IMR-90 (cell line): ENCODE measurements around the gene TNRC18. TPM values are rescaled to one million over a fixed set of nuclear protein-coding genes. Genes with fewer than 3 reads are reported as not detected.

Experiments
- ATAC-seq: fragments of 200-7000 bp; cut with Tn5 transposase; 2 replicates; pipeline ENCODE4 v1.9.1; 2020; ENCODE audit warnings: low read depth, mild to moderate bottlenecking, moderate library complexity
- BruUV-seq: library from RNA; stranded (reverse); fragments of 400-500 nt; replicated peaks from 2 replicates; lab custom pipeline; 2021; lab: Mats Ljungman, UMichigan
- CTCF ChIA-PET: fragments of 300-600 bp; formaldehyde crosslinking; extraction: SDS; loops from one replicate; lab custom pipeline; 2021; ENCODE audit warnings: antibody characterized with exemption; lab: Yijun Ruan, JAX
- POLR2A ChIA-PET: fragments of 300-600 bp; sonication (Branson Sonifier 250); formaldehyde crosslinking; loops from one replicate; lab custom pipeline; 2022; ENCODE audit warnings: antibody characterized with exemption; ENCODE audit not compliant: unreplicated experiment; lab: Charles Lee
- DNase-seq: peaks from one replicate; pipeline ENCODE4 v3.0.0; 2013
- H2AFZ ChIP-seq: replicated peaks from 2 replicates; pipeline ENCODE3; 2013; ENCODE audit warnings: low read length, mild to moderate bottlenecking; ENCODE audit not compliant: poor library complexity
- H2AK5ac ChIP-seq: 2 replicates; pipeline ENCODE4 v1.6.1; 2013; ENCODE audit warnings: low read depth, low read length, inconsistent platforms
- H2AK9ac ChIP-seq: replicated peaks from 2 replicates; pipeline ENCODE3; 2013; ENCODE audit warnings: mild to moderate bottlenecking, low read depth, low read length, moderate library complexity; ENCODE audit not compliant: poor library complexity
- H2BK120ac ChIP-seq: 2 replicates; pipeline ENCODE4 v1.6.1; 2013; ENCODE audit warnings: low read depth, low read length, inconsistent platforms
- H2BK15ac ChIP-seq: 3 replicates; pipeline ENCODE4 v1.6.1; 2013; ENCODE audit warnings: low read depth, low read length, inconsistent platforms
- H2BK20ac ChIP-seq: 2 replicates; pipeline ENCODE4 v1.6.1; 2013; ENCODE audit warnings: low read depth, mild to moderate bottlenecking, inconsistent platforms, low read length, moderate library complexity
- H2BK5ac ChIP-seq: 2 replicates; pipeline ENCODE4 v1.6.1; 2013; ENCODE audit warnings: mild to moderate bottlenecking, low read depth, low read length, inconsistent platforms; ENCODE audit not compliant: poor library complexity, severe bottlenecking
- H3K14ac ChIP-seq: replicated peaks from 2 replicates; pipeline ENCODE4 v1.6.1; 2013; ENCODE audit warnings: low read depth, low read length, inconsistent platforms
- H3K18ac ChIP-seq: 2 replicates; pipeline ENCODE4 v1.6.1; 2013; ENCODE audit warnings: low read depth, low read length, control low read depth
- H3K23ac ChIP-seq: 2 replicates; pipeline ENCODE4 v1.6.1; 2013; ENCODE audit warnings: low read depth, low read length, inconsistent platforms
- H3K27ac ChIP-seq: 2 replicates; pipeline ENCODE4 v1.5.1; 2013; ENCODE audit warnings: mild to moderate bottlenecking, control low read depth, low read length; ENCODE audit not compliant: insufficient read depth
- H3K27me3 ChIP-seq: 2 replicates; pipeline ENCODE4 v1.6.1; 2013; ENCODE audit warnings: low read length; ENCODE audit not compliant: control insufficient read depth, insufficient read depth
- H3K36me3 ChIP-seq: 2 replicates; pipeline ENCODE4 v1.6.1; 2013; ENCODE audit warnings: low read length, mixed read lengths; ENCODE audit not compliant: control insufficient read depth, insufficient read depth
- H3K4ac ChIP-seq: 2 replicates; pipeline ENCODE4 v1.6.1; 2013; ENCODE audit warnings: low read depth, low read length, inconsistent platforms
- H3K4me1 ChIP-seq: 2 replicates; pipeline ENCODE4 v1.6.1; 2013; ENCODE audit warnings: low read length, mixed read lengths; ENCODE audit not compliant: control insufficient read depth, insufficient read depth
- H3K4me2 ChIP-seq: 2 replicates; pipeline ENCODE4 v1.6.1; 2013; ENCODE audit warnings: low read depth, mild to moderate bottlenecking, control low read depth, low read length, moderate library complexity
- H3K4me3 ChIP-seq: 2 replicates; pipeline ENCODE4 v1.5.1; 2013; ENCODE audit warnings: low read depth, mild to moderate bottlenecking, control low read depth, low read length, moderate library complexity; ENCODE audit not compliant: insufficient read depth
- H3K56ac ChIP-seq: 2 replicates; pipeline ENCODE4 v1.6.1; 2013; ENCODE audit warnings: low read length, inconsistent platforms; ENCODE audit not compliant: insufficient read depth; ENCODE audit errors: extremely low read depth
- H3K79me1 ChIP-seq, 2 experiments: 2 replicates each; pipeline ENCODE4 v1.6.1; 2013; ENCODE audit warnings: low read length in 2 of 2, inconsistent platforms in 1 of 2, low read depth in 1 of 2
- H3K9ac ChIP-seq: 2 replicates; pipeline ENCODE4 v1.6.1; 2013; ENCODE audit warnings: low read depth, low read length, control low read depth
- H3K9me1 ChIP-seq: 2 replicates; pipeline ENCODE4 v1.6.1; 2013; ENCODE audit warnings: low read length, inconsistent platforms; ENCODE audit not compliant: insufficient read depth
- H3K9me3 ChIP-seq: 2 replicates; pipeline ENCODE4 v1.6.1; 2013; ENCODE audit warnings: low read length; ENCODE audit not compliant: control insufficient read depth, insufficient read depth
- H4K20me1 ChIP-seq: 2 replicates; pipeline ENCODE4 v1.6.1; 2013; ENCODE audit warnings: low read length, inconsistent platforms; ENCODE audit not compliant: insufficient read depth
- H4K5ac ChIP-seq: 2 replicates; pipeline ENCODE4 v1.6.1; 2013; ENCODE audit warnings: mild to moderate bottlenecking, low read depth, low read length, control low read depth
- H4K8ac ChIP-seq, 2 experiments: 2 replicates each; pipeline ENCODE4 v1.6.1; 2013; ENCODE audit warnings: low read depth in 2 of 2, low read length in 2 of 2, control low read depth in 1 of 2, inconsistent platforms in 1 of 2
- H4K91ac ChIP-seq: 2 replicates; pipeline ENCODE4 v1.6.1; 2013; ENCODE audit warnings: low read depth, low read length, inconsistent platforms; ENCODE audit not compliant: insufficient read depth
- BHLHE40 ChIP-seq: fragments of 150-350 bp; IDR thresholded peaks from 2 replicates; pipeline ENCODE4 v1.6.1; 2016; ENCODE audit warnings: mild to moderate bottlenecking, low read depth, low read length
- CEBPB ChIP-seq: IDR thresholded peaks from 2 replicates; pipeline ENCODE4 v1.6.1; 2012; ENCODE audit warnings: low read depth, low read length, improper control_type of control experiment
- CHD1 ChIP-seq: IDR thresholded peaks from 2 replicates; pipeline ENCODE4 v1.6.1; 2012; ENCODE audit warnings: low read depth, low read length, improper control_type of control experiment
- CTCF ChIP-seq: conservative IDR thresholded peaks from 2 replicates; pipeline ENCODE4 v1.5.1; 2012; ENCODE audit warnings: mild to moderate bottlenecking, low read depth, low read length, improper control_type of control experiment
- ELK1 ChIP-seq: fragments of 150-350 bp; IDR thresholded peaks from 2 replicates; pipeline ENCODE4 v1.6.1; 2016; ENCODE audit warnings: low read depth, mild to moderate bottlenecking, low read length, moderate library complexity, borderline replicate concordance
- FOS ChIP-seq: fragments of 150-350 bp; IDR thresholded peaks from 2 replicates; pipeline ENCODE4 v1.6.1; 2016; ENCODE audit warnings: low read depth, low read length
- MAFK ChIP-seq: IDR thresholded peaks from 2 replicates; pipeline ENCODE4 v1.6.1; 2012; ENCODE audit warnings: low read depth, low read length, improper control_type of control experiment
- MAZ ChIP-seq: IDR thresholded peaks from 2 replicates; pipeline ENCODE4 v1.6.1; 2012; ENCODE audit warnings: low read depth, mild to moderate bottlenecking, low read length, improper control_type of control experiment, moderate library complexity, borderline replicate concordance
- MXI1 ChIP-seq: IDR thresholded peaks from 2 replicates; pipeline ENCODE4 v1.6.1; 2012; ENCODE audit warnings: low read depth, mild to moderate bottlenecking, low read length, moderate library complexity, borderline replicate concordance
- NFE2L2 ChIP-seq: fragments of 150-350 bp; IDR thresholded peaks from 2 replicates; pipeline ENCODE4 v1.6.1; 2016; ENCODE audit warnings: low read depth, mild to moderate bottlenecking, low read length
- POLR2A ChIP-seq: IDR thresholded peaks from 2 replicates; pipeline ENCODE4 v1.6.1; 2012; ENCODE audit warnings: mild to moderate bottlenecking, low read depth, low read length
- RAD21 ChIP-seq: IDR thresholded peaks from 2 replicates; pipeline ENCODE4 v1.6.1; 2012; ENCODE audit warnings: low read length, improper control_type of control experiment
- RCOR1 ChIP-seq: IDR thresholded peaks from 2 replicates; pipeline ENCODE4 v1.6.1; 2012; ENCODE audit warnings: mild to moderate bottlenecking, low read length, improper control_type of control experiment; ENCODE audit not compliant: insufficient replicate concordance
- RFX5 ChIP-seq: IDR thresholded peaks from 2 replicates; pipeline ENCODE4 v1.8.0; 2012; ENCODE audit warnings: low read depth, mild to moderate bottlenecking, low read length, moderate library complexity
- SMC3 ChIP-seq: fragments of 150-350 bp; IDR thresholded peaks from 2 replicates; pipeline ENCODE4 v1.6.1; 2016; ENCODE audit warnings: low read depth, mild to moderate bottlenecking, antibody characterized with exemption, low read length, moderate library complexity
- USF2 ChIP-seq: fragments of 150-350 bp; IDR thresholded peaks from 2 replicates; pipeline ENCODE4 v1.6.1; 2017; ENCODE audit warnings: mild to moderate bottlenecking, antibody characterized with exemption, low read length, low read depth
- WGBS, 2 experiments: methylation state at CpG; one replicate each; pipeline versions ENCODE4 v1.1.5 to v1.1.7; 2013; ENCODE audit warnings: missing lambda C conversion rate in 2 of 2; ENCODE audit not compliant: insufficient read length in 1 of 2; ENCODE audit errors: extremely low coverage in 2 of 2; 5-methylcytosine and 5-hydroxymethylcytosine counted together
- dilution Hi-C: fragments of 300-500 bp; cut with HindIII; formaldehyde crosslinking; loops from one replicate; pipeline ENCODE4 v1.14.3; 2018; ENCODE audit warnings: low sequenced_read_pairs; ENCODE audit not compliant: unreplicated experiment
- in situ Hi-C: fragments of 300-500 bp; cut with MboI; formaldehyde crosslinking; loops from 3 replicates; pipeline ENCODE4 v1.14.3; 2019; ENCODE audit warnings: low sequenced_read_pairs, inconsistent platforms, mixed read lengths
- intact Hi-C: fragments of 100-400 bp; cut with micrococcal nuclease; formaldehyde crosslinking; loops from 2 replicates; pipeline ENCODE4 v1.10.0; 2022
- polyA plus RNA-seq, 3 experiments: library from polyadenylated mRNA; depleted of rRNA; stranded (reverse); fragments of >200 nt; gene quantifications; 2 replicates each; pipeline ENCODE4 v1.2.3, GENCODE V29; 2012; ENCODE audit warnings: low replicate concordance in 1 of 3
- total RNA-seq: library from RNA; depleted of rRNA; stranded (reverse); fragments of >200 nt; gene quantifications from 2 replicates; pipeline ENCODE4 v1.2.3, GENCODE V29; 2012

The TNRC18 gene
- total and polyA plus RNA-seq, 2 of the 4 experiments (the other 2 are of a cell fraction) = 4.7 to 29.6 TPM

GRCh38 chr7:5289355-5289754, 134.3 kb downstream of the TNRC18 start:
- Histone ChIP-seq H2AFZ (no peak overlapping the region), H4K5ac (no peak overlapping the region), H3K4me2 (no peak overlapping the region), H3K27me3 (no peaks in the 10 kb centered on the region), H4K20me1 (0 out of 2 replicates have a peak, but pooled peaks cover 5% of the 10 kb centered on the region), H2AK5ac (no peak overlapping the region), H4K91ac (no peak overlapping the region), H3K36me3 (peaks cover 13% of the 10 kb centered on the region), H2BK20ac (no peak overlapping the region), H3K23ac (no peak overlapping the region), H3K9ac (no peak overlapping the region), H3K18ac (no peak overlapping the region), H2AK9ac (no peak overlapping the region), H4K8ac (no peak overlapping the region), H3K9me3 (no peaks in the 10 kb centered on the region; the same call in 1 of the 2 replicates), H3K14ac (no peak overlapping the region), H2BK15ac (no peak overlapping the region), H3K4ac (no peak overlapping the region), H3K56ac (no peak overlapping the region), H3K79me1 (no peaks in the 10 kb centered on the region), H3K4me3 (no peak overlapping the region), H2BK120ac (no peak overlapping the region), H3K4me1 (no peaks in the 10 kb centered on the region), H3K27ac (no peak overlapping the region), H3K9me1 (no peaks in the 10 kb centered on the region), H2BK5ac (no peak overlapping the region)
- ATAC-seq = no peak
- TF ChIP-seq MAZ = no peak
- no peak for TF ChIP-seq FOS
- no peak for TF ChIP-seq RFX5
- no peak for TF ChIP-seq RCOR1
- TF ChIP-seq SMC3 = no peak
- TF ChIP-seq CHD1 = no peak
- TF ChIP-seq BHLHE40 = no peak
- no peak for TF ChIP-seq CTCF
- no peak for TF ChIP-seq POLR2A
- no peak for TF ChIP-seq MAFK
- TF ChIP-seq MXI1 = no peak
- TF ChIP-seq NFE2L2 = no peak
- TF ChIP-seq USF2 = no peak
- TF ChIP-seq RAD21 = no peak
- TF ChIP-seq ELK1 = no peak
- TF ChIP-seq CEBPB = no peak
- no peak for DNase-seq
- 97% methylated on average over 4 of the region's 7 CpGs; no CpG with 5 or more reads in 1 of the 2 experiments for WGBS, 2 experiments
- ChIA-PET CTCF (no interaction called here), POLR2A (no interaction called here)
- in situ Hi-C loops (no loop called here), intact Hi-C loops (no loop called here), dilution Hi-C loops (no loop called here)
- no TSS peak for BruUV-seq
